Mucosa of descending colon (tissue), 3 donors: ENCODE results near the gene CAPZB. TPM values are rescaled to one million over a fixed set of nuclear protein-coding genes. Genes with fewer than 3 reads are reported as not detected.

Experiments
- ATAC-seq: fragments of 200-7000 bp; cut with Tn5 transposase; one replicate; pipeline ENCODE4 v1.9.1; 2020; ENCODE audit warnings: mild to moderate bottlenecking, moderate library complexity
- DNase-seq, 3 donors: peaks; one replicate each; pipeline ENCODE4 v3.0.0-alpha.2; 2020
- H3K36me3 ChIP-seq: fragments of 200-600 bp; one replicate; pipeline ENCODE4 v1.8.0; 2021; ENCODE audit warnings: low read depth, mild to moderate bottlenecking
- H3K4me1 ChIP-seq: fragments of 200-600 bp; one replicate; pipeline ENCODE4 v1.8.0; 2021; ENCODE audit warnings: low read depth, mild to moderate bottlenecking
- H3K4me3 ChIP-seq: fragments of 200-600 bp; one replicate; pipeline ENCODE4 v1.8.0; 2021; ENCODE audit warnings: mild to moderate bottlenecking
- H3K9me3 ChIP-seq: fragments of 200-600 bp; one replicate; pipeline ENCODE4 v1.8.0; 2021; ENCODE audit warnings: mild to moderate bottlenecking
- CTCF ChIP-seq: fragments of 200-600 bp; IDR thresholded peaks from one replicate; pipeline ENCODE4 v1.8.0; 2022; ENCODE audit warnings: antibody characterized with exemption, mild to moderate bottlenecking
- intact Hi-C, 2 donors: fragments of 100-400 bp; cut with DNase I in 1 of 2; cut with micrococcal nuclease in 1 of 2; formaldehyde crosslinking; loops; one replicate each; pipeline versions ENCODE4 v1.11.0 to v1.11.1; 2022; cut with DNase I, micrococcal nuclease
- total RNA-seq, 3 donors: library from RNA; stranded (reverse); fragmentation: NEBNext Ultra II Directional in 2 of 3; extraction: Animal tissue kit (Norgen Biotek cat#: 25700) in 2 of 3; gene quantifications; one replicate each; pipeline versions ENCODE4 v1.2.1 to v1.2.4, GENCODE V29; 2021 to 2023
- donor health status: DM: no; HTN: no; CAD: no; lungs with moderate emphysema.
- donor health status: DM: no; HTN: no; CAD: no.
- donor health status: DM: no; HTN: yes; CAD: no.

CAPZB gene
- total RNA-seq, 3 donors from 2014 or later, result 346 to 393 (median 381) TPM

GRCh38 chr1:19480282-19480681 lies 5.1 kb downstream of the CAPZB start:
- no peak overlapping the region for H3K4me3 ChIP-seq
- H3K4me1 ChIP-seq, result peaks cover 66% of the 10 kb centered on the region
- no peaks in the 10 kb centered on the region for H3K9me3 ChIP-seq
- H3K36me3 ChIP-seq, result no peaks in the 10 kb centered on the region
- intact Hi-C loops, result no loop called here
- no peak for ATAC-seq
- TF ChIP-seq CTCF, result no peak
- DNase-seq, result no peak

- intact Hi-C loops, result no loop called here
- no peak overlapping the region for H3K4me3 ChIP-seq
- no peak for ATAC-seq
- DNase-seq, result no peak
- peaks cover 70% of the 10 kb centered on the region for H3K4me1 ChIP-seq
- no peaks in the 10 kb centered on the region for H3K36me3 ChIP-seq
- TF ChIP-seq CTCF, result no peak
- H3K9me3 ChIP-seq, result no peaks in the 10 kb centered on the region
Observed at GRCh38 chr1:19479351-19480120, 5.8 kb downstream of the CAPZB start.

- no peak for TF ChIP-seq CTCF
- peak; percentile 8 for ATAC-seq
- intact Hi-C loops, result no loop called here
Observed at GRCh38 chr1:19478322-19478721, 7.0 kb downstream of the CAPZB start.

GRCh38 chr1:19477284-19478249 lies 7.8 kb downstream of the CAPZB start:
- intact Hi-C loops, result no loop called here
- H3K4me1 ChIP-seq, result peaks cover 58% of the 10 kb centered on the region

More at GRCh38 chr1:19478322-19478721, 7.0 kb downstream of the CAPZB start:
- Histone ChIP-seq H3K4me1 (peaks cover 64% of the 10 kb centered on the region), H3K4me3 (no peak overlapping the region), H3K36me3 (no peaks in the 10 kb centered on the region), H3K9me3 (no peaks in the 10 kb centered on the region)
- DNase-seq, result no peak

More at GRCh38 chr1:19477284-19478249, 7.8 kb downstream of the CAPZB start:
- Histone ChIP-seq H3K36me3 (no peaks in the 10 kb centered on the region), H3K4me3 (no peak overlapping the region), H3K9me3 (no peaks in the 10 kb centered on the region)
- peak in 1 of 3 donors; percentile 48 for DNase-seq
- ATAC-seq, result peak; percentile 61
- TF ChIP-seq CTCF, result no peak
